ENCODE data around the gene GNS. TPM values are rescaled to one million over a fixed set of nuclear protein-coding genes. Genes with fewer than 3 reads are reported as not detected.
"Not testable (repeated sequence)": the region's sequence is repeated elsewhere in the genome, so short reads cannot be mapped to it uniquely, and the experiment has no call there.

Gene GNS
- total RNA-seq = 100 to 1,000 TPM; 131 to 204 (median 172) TPM

GRCh38 chr12:64759035-64759894 is at the start of gene GNS:
Gene GNS, minus strand, starts transcription at chr12:64759406. Its CDS starts 130 bp downstream, at chr12:64759276.
- peak; percentile 96 for ATAC-seq (ENCODE audit: low FRiP score)
- DNase-seq (ENCODE audit: low spot score) = peak; percentile 91
- TF ChIP-seq CTCF (IDR thresholded peaks at IDR 0.05) = no peak

- TF ChIP-seq CTCF (IDR thresholded peaks at IDR 0.05) = no peak
- ATAC-seq (ENCODE audit: low FRiP score) (no peak), DNase-seq (ENCODE audit: low spot score) (no peak)
Measured at GRCh38 chr12:64808110-64808509, 48.9 kb upstream of the GNS start.

- ATAC-seq (ENCODE audit: low FRiP score) = no peak
- no peak for TF ChIP-seq CTCF (IDR thresholded peaks at IDR 0.05)
- DNase-seq (ENCODE audit: low spot score) = no peak
Measured at GRCh38 chr12:64806593-64807460, 47.6 kb upstream of the GNS start.

GRCh38 chr12:64806173-64806572 is 47.0 kb upstream of the GNS start:
- ATAC-seq (ENCODE audit: low FRiP score) = no peak
- TF ChIP-seq CTCF (IDR thresholded peaks at IDR 0.05) = no peak
- DNase-seq (ENCODE audit: low spot score) = no peak

GRCh38 chr12:64802180-64802775 is 43.1 kb upstream of the GNS start:
- peak; percentile 66 for ATAC-seq (ENCODE audit: low FRiP score)
- DNase-seq (ENCODE audit: low spot score) = not testable (repeated sequence)

GRCh38 chr12:64801381-64801780 is 42.2 kb upstream of the GNS start:
- DNase-seq (ENCODE audit: low spot score) = no peak
- ATAC-seq (ENCODE audit: low FRiP score) = no peak
- TF ChIP-seq CTCF (IDR thresholded peaks at IDR 0.05) = no peak

GRCh38 chr12:64800640-64801039 is 41.4 kb upstream of the GNS start:
- ATAC-seq (ENCODE audit: low FRiP score) (no peak), DNase-seq (ENCODE audit: low spot score) (no peak)
- no peak for TF ChIP-seq CTCF (IDR thresholded peaks at IDR 0.05)

Data from omental fat pad (tissue), 4 donors.